ENCODE results near the gene PFDN1.

Gene PFDN1

DNA sequence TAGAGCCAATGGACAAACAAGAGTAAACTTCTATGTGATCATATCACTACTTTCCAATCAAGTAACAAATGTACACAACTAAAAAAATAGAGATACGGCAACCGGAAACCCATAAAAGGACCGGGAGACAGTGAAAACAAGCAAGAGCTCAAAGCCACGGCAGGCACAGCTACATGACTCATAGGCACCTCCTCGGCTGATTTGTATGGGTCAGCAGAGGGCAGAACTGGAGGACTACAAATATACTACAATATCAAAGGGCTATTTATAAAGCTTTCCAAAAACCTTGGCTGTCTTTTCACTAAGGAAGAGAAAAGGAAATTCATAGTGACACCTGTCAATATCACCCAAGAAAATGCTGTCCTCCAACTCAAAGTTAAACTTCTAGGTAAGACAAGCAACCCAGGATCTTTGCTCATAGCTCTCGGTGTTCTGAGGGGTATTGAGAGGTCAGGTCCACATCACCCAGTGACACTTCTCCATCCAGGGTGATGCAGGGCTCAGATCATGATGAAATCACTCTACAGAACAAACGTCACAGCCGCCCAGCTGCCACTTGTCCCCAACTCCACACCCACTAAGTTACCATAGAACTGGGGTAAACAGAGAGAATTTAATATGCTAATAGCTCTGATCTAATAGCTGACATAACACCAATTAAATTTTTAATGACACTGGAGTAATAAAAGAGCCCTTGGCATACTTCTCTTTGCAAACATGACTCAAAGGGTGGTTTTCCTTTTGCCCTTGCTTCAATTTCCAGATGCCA is 41.3 kb downstream of the PFDN1 start:
- no peak for TF ChIP-seq BACH2 (CRISPR knock-in tag; IDR thresholded peaks at IDR 0.05; ENCODE audit: borderline replicate concordance)
- TF ChIP-seq ZFP3 (CRISPR knock-in tag; IDR thresholded peaks at IDR 0.05) = no peak
- peak; percentile 99 for ATAC-seq

DNA sequence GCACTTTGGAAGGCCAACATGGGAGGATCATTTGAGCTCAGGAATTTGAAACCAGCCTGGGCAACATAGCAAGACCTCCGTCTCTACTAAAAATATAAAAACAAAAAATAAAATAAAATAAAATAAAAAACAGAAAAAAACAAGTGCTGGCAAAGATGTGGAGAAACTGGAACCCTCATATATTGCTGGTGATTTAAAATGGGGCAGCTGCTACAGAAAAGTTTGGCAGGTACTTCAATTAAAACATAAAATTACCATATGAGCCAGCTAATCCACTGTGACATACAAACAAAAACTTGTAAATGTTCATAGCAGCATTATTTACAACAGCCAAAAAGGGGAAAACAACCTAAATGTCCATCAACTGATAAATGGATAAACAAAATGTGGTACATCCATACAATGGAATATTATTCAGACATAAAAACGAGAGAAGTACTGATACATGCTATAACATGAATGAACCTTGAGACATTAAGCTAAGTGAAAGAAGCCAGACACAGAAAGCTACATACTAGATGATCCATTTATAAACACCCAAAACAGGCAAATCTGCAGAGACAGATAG is 42.7 kb downstream of the PFDN1 start:
- ATAC-seq = no peak
- peak; percentile 95 for TF ChIP-seq ZNF8 (CRISPR knock-in tag; IDR thresholded peaks at IDR 0.05)
- TF ChIP-seq ARNTL (CRISPR knock-in tag; IDR thresholded peaks at IDR 0.05; ENCODE audit: borderline replicate concordance, low read depth) = no peak

DNA sequence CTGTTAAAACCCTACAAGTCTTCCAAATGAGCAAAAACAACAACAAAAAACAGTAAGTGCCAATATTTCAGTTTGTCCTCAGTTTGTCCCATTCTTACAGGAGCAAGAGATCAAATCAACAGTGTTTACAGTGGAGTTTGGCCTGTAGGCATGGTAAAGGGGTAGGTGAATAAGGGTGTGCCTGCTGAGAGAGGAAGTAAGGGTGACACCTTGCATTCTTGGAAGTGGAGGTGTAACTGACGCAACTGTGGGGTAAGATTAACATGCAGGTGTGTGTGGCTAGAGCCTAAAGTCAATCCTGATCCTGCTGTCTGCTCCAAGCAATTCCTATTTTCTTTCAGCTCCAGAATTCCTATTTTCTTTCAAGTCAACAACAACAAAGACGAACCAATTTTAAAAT is 43.4 kb downstream of the PFDN1 start:
- no peak for TF ChIP-seq ZNF8 (CRISPR knock-in tag; IDR thresholded peaks at IDR 0.05)
- TF ChIP-seq GLIS3 (CRISPR knock-in tag; IDR thresholded peaks at IDR 0.05) = no peak
- no peak for TF ChIP-seq TCF4 (CRISPR knock-in tag; IDR thresholded peaks at IDR 0.05; ENCODE audit: borderline replicate concordance)
- TF ChIP-seq PPARA (CRISPR knock-in tag; IDR thresholded peaks at IDR 0.05; ENCODE audit: borderline replicate concordance) = no peak
- TF ChIP-seq SNAI2 (CRISPR knock-in tag; IDR thresholded peaks at IDR 0.05) = no peak
- TF ChIP-seq ESRRG (CRISPR knock-in tag; IDR thresholded peaks at IDR 0.05) = no peak
- TF ChIP-seq ISL1 (CRISPR knock-in tag; IDR thresholded peaks at IDR 0.05) = no peak
- TF ChIP-seq, protein P1, sequence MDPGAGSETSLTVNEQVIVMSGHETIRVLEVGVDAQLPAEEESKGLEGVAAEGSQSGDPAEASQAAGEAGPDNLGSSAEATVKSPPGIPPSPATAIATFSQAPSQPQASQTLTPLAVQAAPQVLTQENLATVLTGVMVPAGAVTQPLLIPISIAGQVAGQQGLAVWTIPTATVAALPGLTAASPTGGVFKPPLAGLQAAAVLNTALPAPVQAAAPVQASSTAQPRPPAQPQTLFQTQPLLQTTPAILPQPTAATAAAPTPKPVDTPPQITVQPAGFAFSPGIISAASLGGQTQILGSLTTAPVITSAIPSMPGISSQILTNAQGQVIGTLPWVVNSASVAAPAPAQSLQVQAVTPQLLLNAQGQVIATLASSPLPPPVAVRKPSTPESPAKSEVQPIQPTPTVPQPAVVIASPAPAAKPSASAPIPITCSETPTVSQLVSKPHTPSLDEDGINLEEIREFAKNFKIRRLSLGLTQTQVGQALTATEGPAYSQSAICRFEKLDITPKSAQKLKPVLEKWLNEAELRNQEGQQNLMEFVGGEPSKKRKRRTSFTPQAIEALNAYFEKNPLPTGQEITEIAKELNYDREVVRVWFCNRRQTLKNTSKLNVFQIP (CRISPR knock-in tag; IDR thresholded peaks at IDR 0.05; ENCODE audit: borderline replicate concordance, low read depth) = no peak
- no peak for ATAC-seq

DNA sequence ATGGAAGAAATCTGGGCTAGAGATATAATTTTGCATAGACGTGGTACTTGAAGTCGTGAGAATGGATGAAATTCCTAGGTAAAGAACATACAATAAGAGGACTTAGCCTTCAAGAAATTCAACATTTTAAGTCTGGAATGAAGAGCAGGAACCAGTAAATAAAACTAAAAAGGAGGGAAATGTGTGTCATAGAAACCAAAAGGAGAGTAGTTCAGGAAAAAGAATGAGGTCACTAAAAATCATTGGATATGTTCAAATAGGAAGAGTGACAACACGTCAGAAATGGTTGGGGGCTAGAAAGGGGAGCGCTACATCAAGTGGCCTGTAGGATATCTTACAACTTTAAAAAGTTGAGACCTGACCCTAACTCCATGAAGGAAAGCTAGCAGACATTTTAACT is 44.0 kb downstream of the PFDN1 start:
- TF ChIP-seq, protein P2, sequence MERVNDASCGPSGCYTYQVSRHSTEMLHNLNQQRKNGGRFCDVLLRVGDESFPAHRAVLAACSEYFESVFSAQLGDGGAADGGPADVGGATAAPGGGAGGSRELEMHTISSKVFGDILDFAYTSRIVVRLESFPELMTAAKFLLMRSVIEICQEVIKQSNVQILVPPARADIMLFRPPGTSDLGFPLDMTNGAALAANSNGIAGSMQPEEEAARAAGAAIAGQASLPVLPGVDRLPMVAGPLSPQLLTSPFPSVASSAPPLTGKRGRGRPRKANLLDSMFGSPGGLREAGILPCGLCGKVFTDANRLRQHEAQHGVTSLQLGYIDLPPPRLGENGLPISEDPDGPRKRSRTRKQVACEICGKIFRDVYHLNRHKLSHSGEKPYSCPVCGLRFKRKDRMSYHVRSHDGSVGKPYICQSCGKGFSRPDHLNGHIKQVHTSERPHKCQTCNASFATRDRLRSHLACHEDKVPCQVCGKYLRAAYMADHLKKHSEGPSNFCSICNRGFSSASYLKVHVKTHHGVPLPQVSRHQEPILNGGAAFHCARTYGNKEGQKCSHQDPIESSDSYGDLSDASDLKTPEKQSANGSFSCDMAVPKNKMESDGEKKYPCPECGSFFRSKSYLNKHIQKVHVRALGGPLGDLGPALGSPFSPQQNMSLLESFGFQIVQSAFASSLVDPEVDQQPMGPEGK (CRISPR knock-in tag; IDR thresholded peaks at IDR 0.05; ENCODE audit: borderline replicate concordance) = no peak
- no peak for ATAC-seq

DNA sequence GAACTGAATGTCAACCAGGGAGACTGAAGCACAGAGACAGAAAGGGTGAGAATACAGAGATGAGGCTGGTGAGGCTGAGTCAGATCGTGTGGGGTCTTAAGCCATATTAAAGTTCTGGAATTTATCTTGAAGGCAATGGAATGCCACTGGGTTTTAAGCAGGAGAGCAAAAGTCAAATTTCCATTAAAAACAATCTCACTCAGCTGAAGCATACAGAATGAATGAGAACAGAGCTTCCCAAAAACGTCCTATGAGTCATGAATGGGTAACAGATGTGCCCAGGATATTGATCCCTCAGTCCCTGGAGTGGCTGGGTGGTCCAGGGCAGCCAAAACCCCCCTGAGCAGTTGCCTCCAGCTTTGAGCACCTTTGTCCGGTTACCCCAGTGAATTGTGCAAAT is 44.9 kb downstream of the PFDN1 start:
- TF ChIP-seq TOX (CRISPR knock-in tag; IDR thresholded peaks at IDR 0.05; ENCODE audit: borderline replicate concordance) (no peak), ISL1 (CRISPR knock-in tag; IDR thresholded peaks at IDR 0.05) (peak; percentile 33), ZNF70 (CRISPR knock-in tag; IDR thresholded peaks at IDR 0.05) (no peak)

DNA sequence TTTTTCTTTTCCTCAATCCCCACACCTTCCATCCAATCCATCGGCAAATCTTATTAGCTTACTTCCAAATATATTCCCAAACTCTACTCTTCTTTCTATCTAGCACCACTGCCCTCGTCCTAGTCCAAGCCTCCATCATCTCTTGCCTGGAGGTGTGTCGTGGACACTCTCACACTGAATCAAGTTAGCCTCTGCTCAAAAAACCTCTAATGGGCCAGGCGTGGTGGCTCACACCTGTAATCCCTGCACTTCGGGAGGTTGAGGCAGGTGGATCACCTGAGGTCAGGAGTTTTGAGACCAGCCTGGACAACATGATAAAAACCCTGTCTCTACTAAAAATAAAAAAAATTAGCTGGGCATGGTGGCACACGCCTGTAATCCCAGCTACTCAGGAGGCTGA is 46.2 kb downstream of the PFDN1 start:
- no peak for ATAC-seq
- no peak for TF ChIP-seq GLIS3 (CRISPR knock-in tag; IDR thresholded peaks at IDR 0.05)
- no peak for TF ChIP-seq ZC3H10 (CRISPR knock-in tag; IDR thresholded peaks at IDR 0.05)
- TF ChIP-seq, protein P3, sequence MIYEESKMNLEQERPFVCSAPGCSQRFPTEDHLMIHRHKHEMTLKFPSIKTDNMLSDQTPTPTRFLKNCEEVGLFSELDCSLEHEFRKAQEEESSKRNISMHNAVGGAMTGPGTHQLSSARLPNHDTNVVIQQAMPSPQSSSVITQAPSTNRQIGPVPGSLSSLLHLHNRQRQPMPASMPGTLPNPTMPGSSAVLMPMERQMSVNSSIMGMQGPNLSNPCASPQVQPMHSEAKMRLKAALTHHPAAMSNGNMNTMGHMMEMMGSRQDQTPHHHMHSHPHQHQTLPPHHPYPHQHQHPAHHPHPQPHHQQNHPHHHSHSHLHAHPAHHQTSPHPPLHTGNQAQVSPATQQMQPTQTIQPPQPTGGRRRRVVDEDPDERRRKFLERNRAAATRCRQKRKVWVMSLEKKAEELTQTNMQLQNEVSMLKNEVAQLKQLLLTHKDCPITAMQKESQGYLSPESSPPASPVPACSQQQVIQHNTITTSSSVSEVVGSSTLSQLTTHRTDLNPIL (CRISPR knock-in tag; IDR thresholded peaks at IDR 0.05; ENCODE audit: low read depth) = no peak
- no peak for TF ChIP-seq ARNTL (CRISPR knock-in tag; IDR thresholded peaks at IDR 0.05; ENCODE audit: borderline replicate concordance, low read depth)
- no peak for TF ChIP-seq PPARA (CRISPR knock-in tag; IDR thresholded peaks at IDR 0.05; ENCODE audit: borderline replicate concordance)
- TF ChIP-seq TCF4 (CRISPR knock-in tag; IDR thresholded peaks at IDR 0.05; ENCODE audit: borderline replicate concordance) = no peak
- TF ChIP-seq ZNF70 (CRISPR knock-in tag; IDR thresholded peaks at IDR 0.05) = no peak
- no peak for TF ChIP-seq RARB (CRISPR knock-in tag; IDR thresholded peaks at IDR 0.05)
- no peak for TF ChIP-seq ZNF565 (CRISPR knock-in tag; conservative IDR thresholded peaks at IDR 0.05; ENCODE audit: low read depth)
- no peak for TF ChIP-seq BACH2 (CRISPR knock-in tag; IDR thresholded peaks at IDR 0.05; ENCODE audit: borderline replicate concordance)
- TF ChIP-seq ESRRG (CRISPR knock-in tag; IDR thresholded peaks at IDR 0.05) = no peak
- TF ChIP-seq TOX (CRISPR knock-in tag; IDR thresholded peaks at IDR 0.05; ENCODE audit: borderline replicate concordance) = no peak
- TF ChIP-seq, protein P2 (CRISPR knock-in tag; IDR thresholded peaks at IDR 0.05; ENCODE audit: borderline replicate concordance) = no peak
- no peak for TF ChIP-seq CSDC2 (CRISPR knock-in tag; IDR thresholded peaks at IDR 0.05)
- no peak for TF ChIP-seq SNAI2 (CRISPR knock-in tag; IDR thresholded peaks at IDR 0.05)
- TF ChIP-seq, protein P4, sequence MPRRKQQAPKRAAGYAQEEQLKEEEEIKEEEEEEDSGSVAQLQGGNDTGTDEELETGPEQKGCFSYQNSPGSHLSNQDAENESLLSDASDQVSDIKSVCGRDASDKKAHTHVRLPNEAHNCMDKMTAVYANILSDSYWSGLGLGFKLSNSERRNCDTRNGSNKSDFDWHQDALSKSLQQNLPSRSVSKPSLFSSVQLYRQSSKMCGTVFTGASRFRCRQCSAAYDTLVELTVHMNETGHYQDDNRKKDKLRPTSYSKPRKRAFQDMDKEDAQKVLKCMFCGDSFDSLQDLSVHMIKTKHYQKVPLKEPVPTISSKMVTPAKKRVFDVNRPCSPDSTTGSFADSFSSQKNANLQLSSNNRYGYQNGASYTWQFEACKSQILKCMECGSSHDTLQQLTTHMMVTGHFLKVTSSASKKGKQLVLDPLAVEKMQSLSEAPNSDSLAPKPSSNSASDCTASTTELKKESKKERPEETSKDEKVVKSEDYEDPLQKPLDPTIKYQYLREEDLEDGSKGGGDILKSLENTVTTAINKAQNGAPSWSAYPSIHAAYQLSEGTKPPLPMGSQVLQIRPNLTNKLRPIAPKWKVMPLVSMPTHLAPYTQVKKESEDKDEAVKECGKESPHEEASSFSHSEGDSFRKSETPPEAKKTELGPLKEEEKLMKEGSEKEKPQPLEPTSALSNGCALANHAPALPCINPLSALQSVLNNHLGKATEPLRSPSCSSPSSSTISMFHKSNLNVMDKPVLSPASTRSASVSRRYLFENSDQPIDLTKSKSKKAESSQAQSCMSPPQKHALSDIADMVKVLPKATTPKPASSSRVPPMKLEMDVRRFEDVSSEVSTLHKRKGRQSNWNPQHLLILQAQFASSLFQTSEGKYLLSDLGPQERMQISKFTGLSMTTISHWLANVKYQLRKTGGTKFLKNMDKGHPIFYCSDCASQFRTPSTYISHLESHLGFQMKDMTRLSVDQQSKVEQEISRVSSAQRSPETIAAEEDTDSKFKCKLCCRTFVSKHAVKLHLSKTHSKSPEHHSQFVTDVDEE (CRISPR knock-in tag; IDR thresholded peaks at IDR 0.05) = no peak

More for the DNA sequence above, 44.9 kb downstream of the PFDN1 start:
- no peak; the same call in 2 of the 3 replicates for ATAC-seq

Measured in SK-N-SH treated with all-trans-retinoic acid at 6 μM for 48 hours (cell line).